Fibroblast of the aortic adventitia (primary cell): ENCODE data around the gene MYH9. TPM values are rescaled to one million over a fixed set of nuclear protein-coding genes. Genes with fewer than 3 reads are reported as not detected.

Experiments
- DNase-seq: peaks from one replicate; pipeline ENCODE4 v3.0.0-alpha.2; 2010; ENCODE audit warnings: low read depth
- H3K4me3 ChIP-seq: 2 replicates; pipeline ENCODE4 v1.5.1; 2011; ENCODE audit warnings: low read depth, mild to moderate bottlenecking, control low read depth, low read length, moderate library complexity
- total RNA-seq: library from RNA; depleted of rRNA; stranded (reverse); fragments of >200 nt; gene quantifications from 2 replicates; pipeline ENCODE4 v1.2.3, GENCODE V29; 2012; ENCODE audit warnings: low replicate concordance
- TF ChIP-seq, protein P1 (sequence below): IDR thresholded peaks from 2 replicates; pipeline ENCODE4 v1.5.1; 2011; ENCODE audit warnings: mild to moderate bottlenecking, low read length, control low read depth, inconsistent platforms; ENCODE audit not compliant: insufficient read depth

The MYH9 gene
- total RNA-seq, 1 donor = 339 TPM

DNA sequence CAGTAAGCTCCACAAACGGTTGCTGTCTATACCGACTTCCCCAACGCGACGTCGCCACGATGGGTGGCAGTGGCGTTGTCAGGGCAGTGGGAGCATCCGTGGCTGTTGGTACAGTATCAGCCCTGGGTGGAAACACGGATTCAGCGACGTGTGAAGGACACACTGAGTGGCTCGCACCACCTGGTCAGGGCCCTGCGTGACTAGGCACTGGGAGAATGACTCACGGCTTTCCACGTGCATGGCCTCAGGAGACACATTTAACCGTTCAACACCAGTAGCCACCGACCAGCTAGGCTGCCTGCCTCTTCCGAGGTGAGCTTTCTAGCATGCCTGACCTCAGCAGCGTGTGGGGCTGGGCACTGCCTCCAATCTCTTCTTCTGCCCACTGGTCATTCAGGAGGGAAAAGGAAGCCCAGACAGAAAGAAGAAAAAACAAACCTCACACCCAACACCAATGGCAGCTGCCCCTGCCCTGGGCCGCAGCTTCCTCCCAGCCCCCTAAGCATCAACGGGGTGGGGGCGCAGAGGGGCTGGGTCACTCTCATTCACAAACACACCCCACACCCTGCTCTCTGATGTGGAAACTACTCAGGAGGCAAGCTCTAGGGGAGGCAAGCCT is 59.0 kb downstream of the MYH9 start:
- peak; percentile 73 for DNase-seq
- no peak overlapping the region for H3K4me3 ChIP-seq
- TF ChIP-seq, protein P1, sequence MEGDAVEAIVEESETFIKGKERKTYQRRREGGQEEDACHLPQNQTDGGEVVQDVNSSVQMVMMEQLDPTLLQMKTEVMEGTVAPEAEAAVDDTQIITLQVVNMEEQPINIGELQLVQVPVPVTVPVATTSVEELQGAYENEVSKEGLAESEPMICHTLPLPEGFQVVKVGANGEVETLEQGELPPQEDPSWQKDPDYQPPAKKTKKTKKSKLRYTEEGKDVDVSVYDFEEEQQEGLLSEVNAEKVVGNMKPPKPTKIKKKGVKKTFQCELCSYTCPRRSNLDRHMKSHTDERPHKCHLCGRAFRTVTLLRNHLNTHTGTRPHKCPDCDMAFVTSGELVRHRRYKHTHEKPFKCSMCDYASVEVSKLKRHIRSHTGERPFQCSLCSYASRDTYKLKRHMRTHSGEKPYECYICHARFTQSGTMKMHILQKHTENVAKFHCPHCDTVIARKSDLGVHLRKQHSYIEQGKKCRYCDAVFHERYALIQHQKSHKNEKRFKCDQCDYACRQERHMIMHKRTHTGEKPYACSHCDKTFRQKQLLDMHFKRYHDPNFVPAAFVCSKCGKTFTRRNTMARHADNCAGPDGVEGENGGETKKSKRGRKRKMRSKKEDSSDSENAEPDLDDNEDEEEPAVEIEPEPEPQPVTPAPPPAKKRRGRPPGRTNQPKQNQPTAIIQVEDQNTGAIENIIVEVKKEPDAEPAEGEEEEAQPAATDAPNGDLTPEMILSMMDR = no peak

DNA sequence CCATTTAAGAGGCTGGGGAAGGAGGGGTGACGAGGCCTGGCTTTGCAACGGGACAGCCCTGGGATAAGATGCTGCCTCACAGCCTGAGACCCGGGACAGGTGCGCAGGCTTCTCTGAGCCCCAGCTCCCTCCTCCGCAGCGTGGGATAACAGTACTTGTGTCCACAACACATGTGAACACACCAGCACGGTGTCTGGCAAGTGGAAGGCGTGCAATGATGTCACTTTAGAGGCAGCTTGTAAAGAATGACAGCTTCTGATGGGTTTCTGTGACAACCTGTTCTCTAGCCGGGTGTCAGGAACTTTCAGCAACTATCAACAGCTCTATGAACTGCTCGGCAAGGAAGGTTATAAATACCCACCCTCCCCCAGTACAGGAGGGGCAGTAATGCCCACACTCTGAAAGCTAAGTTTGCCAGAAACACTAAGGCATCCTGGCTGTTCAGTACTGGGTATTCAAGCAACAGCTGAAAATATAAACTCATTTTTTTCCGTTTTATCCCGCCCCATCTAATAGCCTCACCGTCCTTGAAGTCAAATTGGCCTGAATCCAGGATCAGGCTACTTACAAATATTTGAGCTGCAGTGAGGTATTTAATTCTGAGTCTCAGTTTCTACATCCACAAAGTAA is 59.7 kb downstream of the MYH9 start:
- H3K4me3 ChIP-seq = no peak overlapping the region

DNA sequence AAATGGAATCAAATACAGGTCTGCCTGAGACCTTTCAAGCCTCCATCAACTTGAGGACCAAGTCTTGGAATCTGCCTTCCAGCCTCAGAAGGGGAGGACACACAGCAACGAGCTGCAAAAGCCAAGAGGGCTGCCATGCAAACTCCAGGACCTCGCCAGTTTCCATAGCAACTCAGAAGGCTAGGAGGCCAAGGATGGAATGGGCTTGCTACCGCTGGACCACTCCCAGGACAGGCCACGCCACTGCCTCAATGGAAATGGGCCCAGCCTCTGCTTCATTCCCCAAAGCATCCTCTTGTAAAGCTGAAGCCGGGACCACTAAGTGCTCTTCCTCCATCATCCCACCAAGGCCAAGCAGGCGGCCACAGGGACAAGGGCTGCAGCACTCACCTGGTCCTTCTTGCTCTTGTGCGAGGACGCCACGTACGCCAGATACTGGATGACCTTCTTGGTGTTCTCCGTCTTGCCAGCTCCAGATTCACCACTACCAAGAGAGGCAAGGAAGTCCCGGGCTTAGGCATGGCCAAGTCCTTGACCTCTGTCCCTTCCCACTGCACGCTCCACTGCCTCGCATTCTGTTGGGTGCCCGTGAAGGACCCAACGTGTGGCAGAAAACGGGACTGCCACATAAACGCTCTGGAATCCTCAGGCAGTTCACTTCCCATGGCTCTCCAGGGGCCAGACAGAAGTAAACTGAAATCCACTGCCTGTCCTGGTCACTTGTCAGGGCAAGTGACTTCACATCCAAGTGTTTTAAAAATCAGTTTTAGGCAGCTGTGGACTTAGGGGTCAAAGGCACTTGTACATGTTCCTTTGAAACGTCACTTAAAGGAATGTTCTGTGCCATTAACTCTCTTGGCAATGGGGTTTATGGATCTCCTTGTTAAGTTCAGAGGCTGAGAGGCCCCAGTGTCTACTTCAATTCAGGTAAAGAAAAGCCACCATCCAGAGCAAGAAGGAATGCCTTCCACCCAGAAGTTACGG is 61.3 kb downstream of the MYH9 start:
- H3K4me3 ChIP-seq = no peak overlapping the region
- DNase-seq = peak; percentile 30
- TF ChIP-seq, protein P1 = no peak

More for the DNA sequence above, 59.7 kb downstream of the MYH9 start:
- TF ChIP-seq, protein P1 = no peak
- peak; percentile 72 for DNase-seq

DNA sequence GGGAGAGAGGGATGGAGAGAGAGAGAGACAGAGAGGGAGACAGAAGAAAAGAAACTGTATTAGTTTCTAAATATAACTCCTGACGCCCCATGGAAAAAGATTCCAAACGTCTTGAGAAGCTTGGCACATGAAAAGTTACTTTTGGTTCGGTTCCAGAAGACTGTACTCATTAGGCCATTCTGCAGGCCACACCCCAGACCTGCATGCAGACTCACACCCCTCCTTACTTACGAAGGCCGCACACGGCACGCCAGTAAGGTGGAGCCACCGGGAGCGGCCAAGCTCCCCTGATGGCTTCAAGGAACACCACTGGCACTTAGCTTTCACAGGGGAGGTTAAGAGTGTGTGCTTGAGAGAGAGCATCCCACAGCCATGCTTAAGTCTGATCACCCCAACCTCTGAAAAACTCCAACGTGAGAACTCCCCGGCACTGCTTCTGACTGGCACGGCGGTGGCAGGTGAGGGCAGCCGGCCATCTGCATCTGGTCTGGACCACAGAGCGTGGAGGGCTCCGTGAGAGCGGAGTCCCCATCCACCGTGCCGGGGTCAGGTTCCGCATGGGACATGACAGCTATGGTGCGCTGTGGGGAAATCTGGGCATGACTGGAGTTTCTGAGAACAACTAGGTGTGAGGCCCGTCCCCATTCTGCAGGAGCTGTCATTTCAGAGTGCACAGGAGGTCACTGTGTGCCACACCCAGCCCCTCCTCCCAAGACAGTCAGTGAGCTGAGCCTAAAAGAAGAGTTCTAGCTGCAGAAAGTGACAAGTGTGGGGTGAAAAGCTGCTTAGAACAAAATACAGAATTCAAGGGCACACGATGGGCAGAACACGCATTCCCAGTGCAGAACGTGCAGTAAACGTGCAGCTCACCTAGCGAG is 62.4 kb downstream of the MYH9 start:
- TF ChIP-seq, protein P1 = no peak
- no peak overlapping the region for H3K4me3 ChIP-seq
- DNase-seq = peak; percentile 99

DNA sequence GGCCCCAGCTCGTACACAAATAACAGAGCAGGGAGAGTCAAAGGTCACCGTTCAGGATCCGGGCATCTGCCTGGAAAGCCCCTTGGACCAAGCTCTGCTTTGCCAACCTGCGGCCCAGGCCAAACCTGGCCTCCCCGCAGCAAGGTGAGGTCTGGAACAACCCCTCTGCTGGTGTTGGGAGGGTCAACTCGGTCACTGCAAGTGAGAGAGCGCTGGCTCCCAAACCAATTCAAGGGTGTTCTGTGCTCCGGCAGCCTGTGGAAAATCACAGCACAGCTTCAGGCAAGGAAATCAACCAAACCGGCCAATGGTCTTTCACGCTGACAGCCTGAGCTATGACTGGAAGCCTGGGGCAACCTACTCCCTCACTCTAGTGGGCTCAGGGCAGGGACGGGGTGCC is 63.4 kb downstream of the MYH9 start:
- TF ChIP-seq, protein P1 = no peak
- DNase-seq = peak; percentile 43
- peak overlapping the region; percentile 25 for H3K4me3 ChIP-seq

DNA sequence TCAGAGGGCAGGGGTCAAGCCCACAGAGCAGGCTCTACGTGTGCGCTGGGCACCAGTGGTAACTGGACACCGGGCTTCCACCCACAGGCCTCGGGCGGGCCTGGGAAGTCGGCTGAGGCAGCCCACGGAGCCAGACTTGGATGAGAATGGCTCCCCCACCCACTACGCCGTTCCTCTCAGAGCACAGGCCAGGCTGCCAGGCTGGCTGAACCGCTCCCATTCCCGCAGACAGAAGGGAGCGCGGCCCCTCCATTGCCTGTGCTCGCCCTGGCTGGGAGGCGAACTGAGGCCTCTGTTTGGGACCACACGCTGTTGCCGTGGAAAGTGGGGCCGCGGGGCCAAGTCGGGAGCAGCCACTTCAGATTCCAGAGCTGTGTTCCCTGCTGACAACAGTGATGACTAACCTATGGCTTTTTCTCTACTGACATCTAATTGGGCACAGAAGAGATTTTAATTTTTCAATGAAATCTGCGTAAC is 63.9 kb downstream of the MYH9 start:
- no peak overlapping the region for H3K4me3 ChIP-seq
- DNase-seq = peak; percentile 82
- TF ChIP-seq, protein P1 = no peak
